Parathyroid adenoma (tissue), 2 donors: ENCODE results near the gene COX5B.

Source experiments
- H2AFZ ChIP-seq: fragments of 300-600 bp; sonication (generic); one replicate; pipeline ENCODE4 v1.7.0; 2017; ENCODE audit warnings: antibody characterized with exemption, mild to moderate bottlenecking
- H3K27ac ChIP-seq: fragments of 300-600 bp; sonication (generic); one replicate; pipeline ENCODE4 v1.7.0; 2017
- H3K27me3 ChIP-seq: fragments of 300-600 bp; sonication (generic); one replicate; pipeline ENCODE4 v1.7.0; 2017; ENCODE audit warnings: low read length; ENCODE audit not compliant: control insufficient read depth, insufficient read depth
- H3K36me3 ChIP-seq: fragments of 300-600 bp; sonication (generic); one replicate; pipeline ENCODE4 v1.7.0; 2017; ENCODE audit warnings: low read length; ENCODE audit not compliant: control insufficient read depth, insufficient read depth
- H3K4me1 ChIP-seq: fragments of 300-600 bp; sonication (generic); one replicate; pipeline ENCODE4 v1.7.0; 2017; ENCODE audit warnings: control low read depth
- H3K4me2 ChIP-seq: fragments of 300-600 bp; sonication (generic); one replicate; pipeline ENCODE4 v1.7.0; 2017; ENCODE audit warnings: low read length
- H3K4me3 ChIP-seq: fragments of 300-600 bp; sonication (generic); one replicate; pipeline ENCODE4 v1.7.0; 2017; ENCODE audit warnings: low read depth, low read length
- H3K79me2 ChIP-seq: fragments of 300-600 bp; sonication (generic); one replicate; pipeline ENCODE4 v1.7.0; 2017; ENCODE audit warnings: control low read depth
- H3K9ac ChIP-seq: fragments of 300-600 bp; sonication (generic); one replicate; pipeline ENCODE4 v1.7.0; 2017; ENCODE audit warnings: mild to moderate bottlenecking
- H3K9me3 ChIP-seq: fragments of 300-600 bp; sonication (generic); one replicate; pipeline ENCODE4 v1.7.0; 2017; ENCODE audit warnings: low read length; ENCODE audit not compliant: control insufficient read depth
- CTCF ChIP-seq: fragments of 300-600 bp; sonication (generic); IDR thresholded peaks from one replicate; pipeline ENCODE4 v1.7.0; 2017; ENCODE audit warnings: antibody characterized with exemption, mild to moderate bottlenecking
- donor health status: primary hyperparathyroidism.

COX5B gene

GRCh38 chr2:97691166-97691565, 45.3 kb downstream of the COX5B start:
- no peak for TF ChIP-seq CTCF
- no peak overlapping the region for H3K4me2 ChIP-seq
- H3K27ac ChIP-seq: no peak overlapping the region
- no peaks in the 10 kb centered on the region for H3K27me3 ChIP-seq
- H3K9me3 ChIP-seq: no peaks in the 10 kb centered on the region
- H3K36me3 ChIP-seq: no peaks in the 10 kb centered on the region
- no peak overlapping the region for H3K4me3 ChIP-seq
- no peak overlapping the region for H3K9ac ChIP-seq
- H3K4me1 ChIP-seq: no peaks in the 10 kb centered on the region
- H2AFZ ChIP-seq: no peak overlapping the region
- no peaks in the 10 kb centered on the region for H3K79me2 ChIP-seq

- no peaks in the 10 kb centered on the region for H3K36me3 ChIP-seq
- no peak overlapping the region for H3K4me2 ChIP-seq
- no peaks in the 10 kb centered on the region for H3K4me1 ChIP-seq
- H3K4me3 ChIP-seq: no peak overlapping the region
- no peaks in the 10 kb centered on the region for H3K79me2 ChIP-seq
- no peak overlapping the region for H2AFZ ChIP-seq
- H3K9ac ChIP-seq: no peak overlapping the region
- H3K27me3 ChIP-seq: no peaks in the 10 kb centered on the region
- no peak for TF ChIP-seq CTCF
- no peak overlapping the region for H3K27ac ChIP-seq
- no peaks in the 10 kb centered on the region for H3K9me3 ChIP-seq
Measured at GRCh38 chr2:97693476-97693875, 47.6 kb downstream of the COX5B start.

- no peak overlapping the region for H3K27ac ChIP-seq
- H3K9ac ChIP-seq: no peak overlapping the region
- H3K79me2 ChIP-seq: no peaks in the 10 kb centered on the region
- H3K36me3 ChIP-seq: no peaks in the 10 kb centered on the region
- H3K4me1 ChIP-seq: no peaks in the 10 kb centered on the region
- no peak for TF ChIP-seq CTCF
- H3K4me3 ChIP-seq: no peak overlapping the region
- H3K4me2 ChIP-seq: no peak overlapping the region
- no peaks in the 10 kb centered on the region for H3K9me3 ChIP-seq
- no peaks in the 10 kb centered on the region for H3K27me3 ChIP-seq
- H2AFZ ChIP-seq: no peak overlapping the region
Measured at GRCh38 chr2:97695744-97696143, 49.9 kb downstream of the COX5B start.

GRCh38 chr2:97697252-97698235, 51.7 kb downstream of the COX5B start:
- Histone ChIP-seq H3K9me3 (no peaks in the 10 kb centered on the region), H3K4me1 (no peaks in the 10 kb centered on the region), H3K4me2 (peak overlapping the region; percentile 60), H3K36me3 (no peaks in the 10 kb centered on the region), H3K27me3 (no peaks in the 10 kb centered on the region), H3K79me2 (no peaks in the 10 kb centered on the region), H3K4me3 (peak overlapping the region; percentile 36), H3K27ac (no peak overlapping the region), H3K9ac (no peak overlapping the region), H2AFZ (peak overlapping the region; percentile 70)
- peak; percentile 95 for TF ChIP-seq CTCF
